ENCODE measurements around the gene HMGXB3. TPM values are rescaled to one million over a fixed set of nuclear protein-coding genes. Genes with fewer than 3 reads are reported as not detected.

The HMGXB3 gene
- total and polyA plus RNA-seq, 2 of the 13 experiments (the other 11 are each of a cell fraction or from before 2014, with no cell fraction given): 18.8 to 23.8 TPM

DNA sequence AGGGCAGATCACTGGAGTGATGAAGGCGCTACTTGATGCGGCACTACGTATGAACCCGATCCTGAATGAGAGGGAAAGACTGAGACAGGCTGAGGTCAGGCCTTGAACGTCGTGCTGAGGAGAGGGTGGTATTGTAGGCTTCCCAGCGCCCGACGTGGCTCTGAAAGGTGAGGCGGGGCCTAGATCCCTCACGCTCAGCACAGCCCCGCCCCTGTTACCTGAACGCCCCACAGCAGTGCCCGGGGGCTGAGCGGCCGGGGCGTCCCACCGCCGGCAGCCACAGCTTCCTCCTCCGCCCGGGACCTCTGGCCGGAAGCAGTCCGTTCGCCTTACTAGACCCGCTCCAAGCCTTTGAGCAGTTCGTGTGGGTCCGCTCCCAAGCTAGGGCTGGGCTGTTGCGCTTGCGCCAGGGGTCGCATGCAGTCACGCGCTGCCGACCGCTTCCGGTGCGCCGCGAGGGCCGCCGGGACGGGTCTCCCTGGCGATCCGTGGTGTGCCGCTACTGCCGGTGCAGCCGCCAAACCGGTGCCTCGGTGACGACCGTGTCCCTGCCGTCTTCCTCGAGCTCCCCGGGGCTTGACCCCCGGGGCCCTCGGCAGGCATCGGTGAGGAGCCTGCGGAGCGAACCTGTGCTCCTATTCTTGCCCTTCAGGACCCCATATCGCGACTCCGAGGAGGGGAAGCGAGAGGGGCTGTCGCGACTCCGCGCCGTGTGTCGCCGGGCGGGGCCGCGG is at the start of gene HMGXB3, which contains the start of gene TIGD6 (continued):
- TF ChIP-seq, protein P1, sequence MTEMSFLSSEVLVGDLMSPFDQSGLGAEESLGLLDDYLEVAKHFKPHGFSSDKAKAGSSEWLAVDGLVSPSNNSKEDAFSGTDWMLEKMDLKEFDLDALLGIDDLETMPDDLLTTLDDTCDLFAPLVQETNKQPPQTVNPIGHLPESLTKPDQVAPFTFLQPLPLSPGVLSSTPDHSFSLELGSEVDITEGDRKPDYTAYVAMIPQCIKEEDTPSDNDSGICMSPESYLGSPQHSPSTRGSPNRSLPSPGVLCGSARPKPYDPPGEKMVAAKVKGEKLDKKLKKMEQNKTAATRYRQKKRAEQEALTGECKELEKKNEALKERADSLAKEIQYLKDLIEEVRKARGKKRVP (CRISPR knock-in tag; IDR thresholded peaks at IDR 0.05): peak in 1 of 2 experiments; percentile 42; a peak in 1 of 4 replicates
- TF ChIP-seq HNRNPK (IDR thresholded peaks at IDR 0.05; ENCODE audit: low read depth, low read length, poor library complexity, severe bottlenecking) (no peak), SNAI1 (CRISPR knock-in tag; IDR thresholded peaks at IDR 0.05; ENCODE audit: borderline replicate concordance) (no peak), RARG (CRISPR knock-in tag; IDR thresholded peaks at IDR 0.05; ENCODE audit: low read depth) (no peak), HOXD1 (CRISPR knock-in tag; IDR thresholded peaks at IDR 0.05) (peak; percentile 76), HIVEP1 (CRISPR knock-in tag; IDR thresholded peaks at IDR 0.05) (peak; percentile 52; the same call in 1 of the 2 replicates), ZNF644 (CRISPR knock-in tag; IDR thresholded peaks at IDR 0.05; ENCODE audit: low read depth) (no peak), ZNF282 (IDR thresholded peaks at IDR 0.05; ENCODE audit: partially characterized antibody) (no peak), ZNF292 (CRISPR knock-in tag; IDR thresholded peaks at IDR 0.05; ENCODE audit: borderline replicate concordance, low read depth) (peak; percentile 79; the same call in 1 of the 2 replicates), ZMYM2 (CRISPR knock-in tag; IDR thresholded peaks at IDR 0.05) (peak; percentile 61)
- TF ChIP-seq, protein P2, sequence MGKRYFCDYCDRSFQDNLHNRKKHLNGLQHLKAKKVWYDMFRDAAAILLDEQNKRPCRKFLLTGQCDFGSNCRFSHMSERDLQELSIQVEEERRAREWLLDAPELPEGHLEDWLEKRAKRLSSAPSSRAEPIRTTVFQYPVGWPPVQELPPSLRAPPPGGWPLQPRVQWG (CRISPR knock-in tag; IDR thresholded peaks at IDR 0.05; ENCODE audit: borderline replicate concordance, low read depth): no peak
- TF ChIP-seq, protein P3, sequence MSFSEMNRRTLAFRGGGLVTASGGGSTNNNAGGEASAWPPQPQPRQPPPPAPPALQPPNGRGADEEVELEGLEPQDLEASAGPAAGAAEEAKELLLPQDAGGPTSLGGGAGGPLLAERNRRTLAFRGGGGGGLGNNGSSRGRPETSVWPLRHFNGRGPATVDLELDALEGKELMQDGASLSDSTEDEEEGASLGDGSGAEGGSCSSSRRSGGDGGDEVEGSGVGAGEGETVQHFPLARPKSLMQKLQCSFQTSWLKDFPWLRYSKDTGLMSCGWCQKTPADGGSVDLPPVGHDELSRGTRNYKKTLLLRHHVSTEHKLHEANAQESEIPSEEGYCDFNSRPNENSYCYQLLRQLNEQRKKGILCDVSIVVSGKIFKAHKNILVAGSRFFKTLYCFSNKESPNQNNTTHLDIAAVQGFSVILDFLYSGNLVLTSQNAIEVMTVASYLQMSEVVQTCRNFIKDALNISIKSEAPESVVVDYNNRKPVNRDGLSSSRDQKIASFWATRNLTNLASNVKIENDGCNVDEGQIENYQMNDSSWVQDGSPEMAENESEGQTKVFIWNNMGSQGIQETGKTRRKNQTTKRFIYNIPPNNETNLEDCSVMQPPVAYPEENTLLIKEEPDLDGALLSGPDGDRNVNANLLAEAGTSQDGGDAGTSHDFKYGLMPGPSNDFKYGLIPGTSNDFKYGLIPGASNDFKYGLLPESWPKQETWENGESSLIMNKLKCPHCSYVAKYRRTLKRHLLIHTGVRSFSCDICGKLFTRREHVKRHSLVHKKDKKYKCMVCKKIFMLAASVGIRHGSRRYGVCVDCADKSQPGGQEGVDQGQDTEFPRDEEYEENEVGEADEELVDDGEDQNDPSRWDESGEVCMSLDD (CRISPR knock-in tag; IDR thresholded peaks at IDR 0.05; ENCODE audit: borderline replicate concordance): no peak; the same call in 1 of the 2 replicates
- TF ChIP-seq, protein P4, sequence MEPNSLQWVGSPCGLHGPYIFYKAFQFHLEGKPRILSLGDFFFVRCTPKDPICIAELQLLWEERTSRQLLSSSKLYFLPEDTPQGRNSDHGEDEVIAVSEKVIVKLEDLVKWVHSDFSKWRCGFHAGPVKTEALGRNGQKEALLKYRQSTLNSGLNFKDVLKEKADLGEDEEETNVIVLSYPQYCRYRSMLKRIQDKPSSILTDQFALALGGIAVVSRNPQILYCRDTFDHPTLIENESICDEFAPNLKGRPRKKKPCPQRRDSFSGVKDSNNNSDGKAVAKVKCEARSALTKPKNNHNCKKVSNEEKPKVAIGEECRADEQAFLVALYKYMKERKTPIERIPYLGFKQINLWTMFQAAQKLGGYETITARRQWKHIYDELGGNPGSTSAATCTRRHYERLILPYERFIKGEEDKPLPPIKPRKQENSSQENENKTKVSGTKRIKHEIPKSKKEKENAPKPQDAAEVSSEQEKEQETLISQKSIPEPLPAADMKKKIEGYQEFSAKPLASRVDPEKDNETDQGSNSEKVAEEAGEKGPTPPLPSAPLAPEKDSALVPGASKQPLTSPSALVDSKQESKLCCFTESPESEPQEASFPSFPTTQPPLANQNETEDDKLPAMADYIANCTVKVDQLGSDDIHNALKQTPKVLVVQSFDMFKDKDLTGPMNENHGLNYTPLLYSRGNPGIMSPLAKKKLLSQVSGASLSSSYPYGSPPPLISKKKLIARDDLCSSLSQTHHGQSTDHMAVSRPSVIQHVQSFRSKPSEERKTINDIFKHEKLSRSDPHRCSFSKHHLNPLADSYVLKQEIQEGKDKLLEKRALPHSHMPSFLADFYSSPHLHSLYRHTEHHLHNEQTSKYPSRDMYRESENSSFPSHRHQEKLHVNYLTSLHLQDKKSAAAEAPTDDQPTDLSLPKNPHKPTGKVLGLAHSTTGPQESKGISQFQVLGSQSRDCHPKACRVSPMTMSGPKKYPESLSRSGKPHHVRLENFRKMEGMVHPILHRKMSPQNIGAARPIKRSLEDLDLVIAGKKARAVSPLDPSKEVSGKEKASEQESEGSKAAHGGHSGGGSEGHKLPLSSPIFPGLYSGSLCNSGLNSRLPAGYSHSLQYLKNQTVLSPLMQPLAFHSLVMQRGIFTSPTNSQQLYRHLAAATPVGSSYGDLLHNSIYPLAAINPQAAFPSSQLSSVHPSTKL (CRISPR knock-in tag; IDR thresholded peaks at IDR 0.05): peak; percentile 74
- TF ChIP-seq, protein P5, sequence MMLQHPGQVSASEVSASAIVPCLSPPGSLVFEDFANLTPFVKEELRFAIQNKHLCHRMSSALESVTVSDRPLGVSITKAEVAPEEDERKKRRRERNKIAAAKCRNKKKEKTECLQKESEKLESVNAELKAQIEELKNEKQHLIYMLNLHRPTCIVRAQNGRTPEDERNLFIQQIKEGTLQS (CRISPR knock-in tag; IDR thresholded peaks at IDR 0.05): peak; percentile 60; the same call in 1 of the 2 replicates
- TF ChIP-seq, protein P6, sequence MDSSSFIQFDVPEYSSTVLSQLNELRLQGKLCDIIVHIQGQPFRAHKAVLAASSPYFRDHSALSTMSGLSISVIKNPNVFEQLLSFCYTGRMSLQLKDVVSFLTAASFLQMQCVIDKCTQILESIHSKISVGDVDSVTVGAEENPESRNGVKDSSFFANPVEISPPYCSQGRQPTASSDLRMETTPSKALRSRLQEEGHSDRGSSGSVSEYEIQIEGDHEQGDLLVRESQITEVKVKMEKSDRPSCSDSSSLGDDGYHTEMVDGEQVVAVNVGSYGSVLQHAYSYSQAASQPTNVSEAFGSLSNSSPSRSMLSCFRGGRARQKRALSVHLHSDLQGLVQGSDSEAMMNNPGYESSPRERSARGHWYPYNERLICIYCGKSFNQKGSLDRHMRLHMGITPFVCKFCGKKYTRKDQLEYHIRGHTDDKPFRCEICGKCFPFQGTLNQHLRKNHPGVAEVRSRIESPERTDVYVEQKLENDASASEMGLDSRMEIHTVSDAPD (CRISPR knock-in tag; IDR thresholded peaks at IDR 0.05): peak; percentile 82; the same call in 1 of the 2 replicates
- TF ChIP-seq, protein P7, sequence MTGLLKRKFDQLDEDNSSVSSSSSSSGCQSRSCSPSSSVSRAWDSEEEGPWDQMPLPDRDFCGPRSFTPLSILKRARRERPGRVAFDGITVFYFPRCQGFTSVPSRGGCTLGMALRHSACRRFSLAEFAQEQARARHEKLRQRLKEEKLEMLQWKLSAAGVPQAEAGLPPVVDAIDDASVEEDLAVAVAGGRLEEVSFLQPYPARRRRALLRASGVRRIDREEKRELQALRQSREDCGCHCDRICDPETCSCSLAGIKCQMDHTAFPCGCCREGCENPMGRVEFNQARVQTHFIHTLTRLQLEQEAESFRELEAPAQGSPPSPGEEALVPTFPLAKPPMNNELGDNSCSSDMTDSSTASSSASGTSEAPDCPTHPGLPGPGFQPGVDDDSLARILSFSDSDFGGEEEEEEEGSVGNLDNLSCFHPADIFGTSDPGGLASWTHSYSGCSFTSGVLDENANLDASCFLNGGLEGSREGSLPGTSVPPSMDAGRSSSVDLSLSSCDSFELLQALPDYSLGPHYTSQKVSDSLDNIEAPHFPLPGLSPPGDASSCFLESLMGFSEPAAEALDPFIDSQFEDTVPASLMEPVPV (CRISPR knock-in tag; IDR thresholded peaks at IDR 0.05): 0 out of 2 replicates have a peak, but pooled peaks have one; percentile 50
